Measurements from ENCODE around the gene DPP6.

The DPP6 gene

GRCh38 chr7:154649015-154649414 is 596.8 kb downstream of the DPP6 start:
- H3K4me3 ChIP-seq (ENCODE audit: control insufficient read depth, low read depth, low read length), result no peak overlapping the region
- no peak for DNase-seq (ENCODE audit: low read depth)
- TF ChIP-seq CTCF (conservative IDR thresholded peaks at IDR 0.05; ENCODE audit: control insufficient read depth, insufficient read depth, low read depth, low read length), result no peak

GRCh38 chr7:154649434-154649833 is 597.2 kb downstream of the DPP6 start:
- no peak overlapping the region for H3K4me3 ChIP-seq (ENCODE audit: control insufficient read depth, low read depth, low read length)
- TF ChIP-seq CTCF (conservative IDR thresholded peaks at IDR 0.05; ENCODE audit: control insufficient read depth, insufficient read depth, low read depth, low read length), result no peak
- DNase-seq (ENCODE audit: low read depth), result no peak

- DNase-seq (ENCODE audit: low read depth), result no peak
- TF ChIP-seq CTCF (conservative IDR thresholded peaks at IDR 0.05; ENCODE audit: control insufficient read depth, insufficient read depth, low read depth, low read length), result no peak
- no peak overlapping the region for H3K4me3 ChIP-seq (ENCODE audit: control insufficient read depth, low read depth, low read length)
Measured at GRCh38 chr7:154650275-154650674, 598.1 kb downstream of the DPP6 start.

DNA sequence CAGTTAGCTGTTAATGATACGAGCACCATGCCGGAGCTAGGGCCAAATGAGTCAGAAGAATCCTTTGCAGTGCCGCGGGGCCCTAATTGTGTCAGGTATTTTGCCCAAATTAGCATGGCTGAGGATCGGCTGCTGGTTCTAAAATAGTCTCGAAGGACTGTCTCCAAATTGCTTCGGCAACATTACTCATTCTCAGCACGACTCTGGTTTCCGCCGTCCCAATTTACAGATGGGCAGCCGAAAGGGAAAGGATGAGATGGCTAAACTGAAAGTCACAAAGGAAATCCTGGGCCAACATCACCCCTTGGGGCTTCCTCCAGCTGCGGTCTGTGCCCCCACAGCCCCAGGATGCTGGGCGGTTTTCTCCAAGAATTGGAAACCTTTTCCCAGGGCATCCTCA is 599.3 kb downstream of the DPP6 start:
- no peak for TF ChIP-seq CTCF (conservative IDR thresholded peaks at IDR 0.05; ENCODE audit: control insufficient read depth, insufficient read depth, low read depth, low read length)
- no peak overlapping the region for H3K4me3 ChIP-seq (ENCODE audit: control insufficient read depth, low read depth, low read length)
- DNase-seq (ENCODE audit: low read depth), result no peak

DNA sequence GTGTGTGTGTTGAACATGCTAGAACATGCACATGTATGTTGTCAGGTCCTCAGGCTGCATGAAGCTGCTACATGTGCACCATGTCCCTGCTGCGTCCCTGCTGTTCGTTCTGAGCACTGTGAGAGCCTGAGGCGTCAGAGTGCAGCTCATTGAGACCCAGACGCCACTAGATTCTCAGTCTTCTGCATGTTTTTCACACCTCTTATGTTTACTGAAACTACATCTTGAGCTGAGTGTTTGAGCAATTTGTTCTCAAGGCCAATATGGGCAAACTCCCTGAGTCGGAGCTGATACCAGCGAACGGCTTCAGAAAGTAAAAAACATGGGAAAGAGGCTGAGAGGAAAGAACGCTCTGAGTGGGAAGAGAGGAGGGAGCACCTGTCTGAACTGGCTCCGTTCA is 600.4 kb downstream of the DPP6 start:
- no peak for TF ChIP-seq CTCF (conservative IDR thresholded peaks at IDR 0.05; ENCODE audit: control insufficient read depth, insufficient read depth, low read depth, low read length)
- DNase-seq (ENCODE audit: low read depth), result no peak
- H3K4me3 ChIP-seq (ENCODE audit: control insufficient read depth, low read depth, low read length), result no peak overlapping the region

DNA sequence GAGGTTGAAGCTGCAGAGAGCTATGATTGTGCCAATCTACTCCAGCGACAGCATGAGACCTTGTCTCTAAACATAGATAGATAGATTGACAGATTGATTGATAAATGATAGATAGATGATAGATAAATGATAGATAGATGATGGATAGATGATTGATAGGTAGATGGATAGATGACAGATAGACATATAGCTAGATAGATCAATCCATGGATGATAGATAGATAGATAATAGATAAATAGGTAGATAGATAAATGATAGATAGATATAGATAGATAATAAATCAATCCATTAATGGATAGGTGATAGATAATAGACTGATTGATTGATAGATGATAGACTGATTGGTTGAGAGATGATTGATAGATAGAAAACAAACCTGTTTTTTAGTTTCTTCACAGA is 601.1 kb downstream of the DPP6 start:
- no peak overlapping the region for H3K4me3 ChIP-seq (ENCODE audit: control insufficient read depth, low read depth, low read length)
- no peak for TF ChIP-seq CTCF (conservative IDR thresholded peaks at IDR 0.05; ENCODE audit: control insufficient read depth, insufficient read depth, low read depth, low read length)
- no peak for DNase-seq (ENCODE audit: low read depth)

GRCh38 chr7:154656618-154657017 is 604.4 kb downstream of the DPP6 start:
- no peak for DNase-seq (ENCODE audit: low read depth)

More at GRCh38 chr7:154656618-154657017, 604.4 kb downstream of the DPP6 start:
- TF ChIP-seq CTCF (conservative IDR thresholded peaks at IDR 0.05; ENCODE audit: control insufficient read depth, insufficient read depth, low read depth, low read length), result no peak
- H3K4me3 ChIP-seq (ENCODE audit: control insufficient read depth, low read depth, low read length), result no peak overlapping the region

Data from fibroblast of mammary gland (primary cell).